HG03108 (cell line): Measurements from ENCODE around the gene VWC2.

Experiments
- ATAC-seq: cut with Tn5 transposase; IDR thresholded peaks from one replicate; pipeline ENCODE4 v1.9.1; 2021; ENCODE audit warnings: moderate library complexity; ENCODE audit not compliant: unreplicated experiment

VWC2 gene

GRCh38 chr7:49781996-49782395, 8.6 kb downstream of the VWC2 start:
- ATAC-seq: no peak

DNA sequence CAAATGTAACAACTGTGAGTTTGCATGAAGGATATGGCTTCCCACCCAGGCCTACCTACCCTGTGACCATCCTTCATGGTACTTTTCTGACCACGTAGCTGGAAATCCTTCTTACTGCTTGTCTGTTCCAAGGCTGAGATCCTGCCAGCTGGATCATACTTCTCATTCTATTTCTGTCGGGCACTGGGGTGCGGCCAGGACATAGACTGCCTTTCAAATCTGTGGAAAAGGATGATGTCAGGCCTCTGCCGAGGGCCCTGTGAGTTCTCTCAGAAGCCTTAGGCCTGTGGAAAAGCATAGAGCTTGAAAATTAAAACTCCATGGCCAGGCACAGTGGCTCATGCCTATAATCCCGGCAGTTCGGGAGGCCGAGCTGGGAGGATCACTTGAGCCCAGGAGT, 10.0 kb downstream of the VWC2 start:
- no peak for ATAC-seq

DNA sequence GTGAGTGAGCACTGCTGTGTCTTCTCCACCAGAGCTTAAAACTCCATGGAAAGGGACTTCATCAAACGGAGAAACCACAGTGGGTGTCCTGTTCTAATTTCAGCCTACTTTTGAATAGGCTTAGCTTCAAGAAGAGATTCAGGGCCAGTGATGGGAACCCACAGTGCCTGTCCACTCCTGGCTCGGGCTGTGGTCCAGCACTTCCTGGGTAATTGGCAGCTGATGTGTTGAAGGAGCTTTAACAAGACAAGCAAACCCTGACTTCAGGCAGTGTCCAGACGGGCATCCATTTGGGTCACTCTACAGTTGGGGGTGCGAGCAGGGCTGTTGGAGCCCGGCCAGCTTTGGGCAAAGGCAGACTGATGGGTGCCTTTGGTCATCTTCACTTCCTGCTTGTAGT, 14.5 kb downstream of the VWC2 start:
- ATAC-seq: no peak

- no peak for ATAC-seq
Measured at GRCh38 chr7:49788455-49789059, 15.1 kb downstream of the VWC2 start.

DNA sequence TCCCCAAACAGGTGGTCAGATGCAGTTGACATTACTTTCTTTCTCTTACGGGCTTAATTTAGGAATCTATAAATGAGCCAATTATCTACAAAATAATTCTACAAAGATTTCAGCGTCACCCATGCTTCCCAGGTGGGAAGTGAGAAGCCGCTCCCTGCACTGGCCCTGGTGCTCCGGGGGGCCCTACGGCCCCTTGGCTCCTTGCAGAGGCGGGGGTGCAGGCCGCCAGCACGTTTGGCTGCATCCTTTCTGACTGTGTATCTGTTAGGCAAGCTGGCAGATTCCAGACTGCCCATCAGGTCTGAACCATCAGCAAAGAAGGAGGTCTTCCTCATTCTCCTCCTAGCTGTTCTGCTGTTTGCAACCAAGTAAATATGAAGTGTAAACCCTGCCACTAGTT, 16.3 kb downstream of the VWC2 start:
- ATAC-seq: no peak

GRCh38 chr7:49790209-49790608, 16.8 kb downstream of the VWC2 start:
- no peak for ATAC-seq

DNA sequence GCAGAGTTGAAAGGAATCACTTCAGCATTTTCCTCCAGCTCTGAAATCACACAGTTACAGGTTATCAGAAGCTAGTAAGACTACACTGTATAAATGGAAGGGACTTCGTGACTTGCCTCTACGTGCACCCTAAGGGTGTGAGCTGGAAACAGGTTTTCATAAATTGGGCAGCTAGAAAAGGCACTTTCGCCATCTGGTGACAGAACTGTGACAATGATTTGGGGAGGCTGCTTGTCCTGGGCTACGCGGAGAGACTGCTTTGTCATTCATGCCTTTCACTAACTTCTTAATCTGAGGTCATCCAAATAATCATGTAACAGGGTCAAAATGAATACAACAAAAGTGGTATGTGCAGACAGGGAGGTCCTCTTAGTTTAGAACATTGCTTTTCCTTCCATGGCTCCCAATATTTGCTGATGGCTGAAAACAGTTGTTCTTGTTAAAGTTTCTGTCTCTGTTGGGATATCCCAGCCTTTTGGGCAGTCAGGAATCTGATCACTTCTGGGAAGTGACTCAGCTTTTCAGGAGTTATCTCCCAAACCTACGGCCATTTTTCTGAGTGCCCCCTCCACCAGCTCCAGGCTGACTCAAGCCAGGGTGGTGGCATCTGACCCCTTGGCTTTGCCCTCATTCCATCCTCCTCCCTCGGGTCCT, 17.8 kb downstream of the VWC2 start:
- peak; percentile 67 for ATAC-seq

- ATAC-seq: no peak
Measured at GRCh38 chr7:49797987-49798660, 24.7 kb downstream of the VWC2 start.

DNA sequence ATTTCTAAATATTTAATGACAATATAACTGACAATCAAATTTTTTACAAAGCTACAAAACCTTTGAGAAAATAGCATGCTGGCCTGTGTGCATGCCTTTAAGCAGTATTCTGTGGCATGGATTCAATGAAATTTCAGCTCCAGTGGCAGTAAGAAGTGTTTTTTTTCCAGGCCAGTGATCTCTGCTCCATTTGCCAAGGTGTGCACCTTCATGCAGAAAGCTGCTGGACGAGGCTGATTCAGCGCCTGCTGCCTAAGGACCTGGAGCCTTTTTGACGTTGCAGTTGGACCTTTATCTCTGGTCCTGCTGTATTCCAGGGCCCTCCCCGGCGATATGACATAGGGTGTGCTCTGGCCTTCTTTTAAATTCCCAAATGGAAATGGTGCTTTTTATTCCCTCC, 26.6 kb downstream of the VWC2 start:
- ATAC-seq: no peak

GRCh38 chr7:49802600-49802999, 29.2 kb downstream of the VWC2 start:
- no peak for ATAC-seq

DNA sequence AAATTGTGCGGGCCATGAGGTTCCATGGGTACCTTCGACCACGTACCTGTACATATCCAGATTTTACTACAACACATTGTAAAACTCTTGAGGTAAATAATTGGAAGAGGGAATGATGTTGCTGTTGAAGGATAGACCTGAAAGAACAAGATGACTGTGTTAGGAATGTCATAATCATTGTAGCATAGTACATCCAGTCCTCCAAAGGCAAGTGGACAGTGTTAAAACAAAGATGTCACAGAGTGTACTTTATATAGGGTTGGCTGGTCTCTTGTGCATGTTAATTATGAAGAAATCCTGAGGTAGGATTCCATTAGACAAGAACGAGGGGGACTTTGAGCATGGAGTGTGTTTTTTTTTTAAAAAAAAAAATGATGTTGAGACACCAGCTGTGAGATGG, 30.4 kb downstream of the VWC2 start:
- ATAC-seq: no peak

DNA sequence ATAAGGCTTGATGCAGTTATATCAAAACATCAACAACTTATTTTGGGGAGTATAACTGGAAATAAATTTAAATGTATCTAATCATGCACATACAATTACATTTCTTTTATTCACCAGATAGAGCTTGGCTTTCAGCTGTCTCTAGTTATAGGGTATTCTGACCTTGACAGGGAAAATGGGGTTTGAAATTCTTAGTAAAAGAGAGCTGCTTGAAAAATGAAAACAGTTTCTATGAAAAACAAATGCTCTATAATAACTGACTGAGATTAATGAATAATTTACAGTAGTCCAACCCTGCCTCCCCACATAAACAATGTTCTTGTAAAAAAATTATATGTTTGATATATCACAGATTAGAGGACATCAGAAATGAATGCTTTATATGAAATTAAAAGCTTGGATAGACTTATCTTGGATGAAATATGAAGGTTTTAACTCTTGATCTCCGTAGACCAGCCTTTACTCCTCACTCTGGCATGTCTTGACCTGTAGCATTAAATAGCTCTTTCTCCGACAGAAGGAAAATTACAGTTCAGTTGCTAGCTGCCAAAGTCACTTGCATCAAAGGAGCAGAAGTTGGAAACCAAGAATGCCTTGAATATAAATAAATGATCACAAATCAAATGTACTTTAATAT, 32.1 kb downstream of the VWC2 start:
- no peak for ATAC-seq

DNA sequence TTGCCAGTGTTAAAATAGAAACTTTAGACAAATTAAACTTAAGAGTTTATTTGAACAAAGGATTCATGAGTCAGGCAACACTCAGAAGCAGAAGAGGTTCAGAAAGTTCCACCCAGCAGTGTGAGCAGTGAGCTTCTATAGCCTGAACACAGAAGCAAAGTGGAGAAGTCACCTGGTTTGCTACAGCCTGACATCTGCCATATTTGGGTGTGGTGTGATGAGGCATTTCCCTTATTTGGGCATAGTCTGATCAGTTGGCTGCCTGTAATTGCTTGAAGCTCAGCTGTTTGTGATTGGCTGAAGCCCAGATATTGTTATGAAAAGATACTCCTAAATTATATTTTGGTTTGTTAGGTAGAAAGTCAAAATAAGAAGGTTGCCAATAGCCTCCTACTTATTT, 39.1 kb downstream of the VWC2 start:
- no peak for ATAC-seq

GRCh38 chr7:49817279-49817678, 43.8 kb downstream of the VWC2 start:
- ATAC-seq: no peak

DNA sequence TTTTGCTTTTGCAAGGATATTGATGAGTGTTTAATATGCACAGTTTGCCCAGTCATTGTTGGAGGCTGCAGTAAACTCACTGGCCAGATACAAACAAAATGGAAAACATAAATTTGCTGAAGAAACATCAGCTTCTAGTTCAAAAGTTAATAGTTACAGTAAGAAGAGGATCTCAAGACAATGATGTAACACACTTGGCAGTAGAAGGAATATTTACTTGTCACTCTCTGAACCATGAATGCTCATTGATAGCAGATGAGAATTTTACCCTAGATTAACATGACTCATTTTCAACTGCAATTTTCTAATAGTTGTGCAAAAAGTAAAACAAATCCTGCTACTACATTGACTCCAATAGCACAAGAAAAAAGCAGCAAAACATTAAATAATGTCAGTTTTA, 47.7 kb downstream of the VWC2 start:
- no peak for ATAC-seq

DNA sequence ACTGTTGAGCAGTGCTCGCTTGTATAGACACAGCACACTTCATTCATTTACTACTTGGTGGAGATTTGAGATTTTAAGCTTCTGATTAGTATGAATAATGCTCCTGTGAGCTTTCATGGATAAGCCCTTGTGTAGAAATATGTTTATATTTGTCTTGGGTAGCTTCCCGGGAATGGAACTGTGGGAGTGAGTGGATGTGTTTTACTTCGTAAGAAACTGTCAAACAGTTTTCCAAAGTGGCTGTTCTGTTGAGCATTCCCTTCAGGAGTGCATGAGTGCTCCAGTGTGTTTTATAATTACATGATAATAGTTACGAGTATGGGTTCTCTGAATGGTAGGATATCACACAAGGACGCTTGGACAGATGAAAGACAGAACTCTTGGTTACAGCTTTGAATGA, 49.4 kb downstream of the VWC2 start:
- ATAC-seq: no peak

DNA sequence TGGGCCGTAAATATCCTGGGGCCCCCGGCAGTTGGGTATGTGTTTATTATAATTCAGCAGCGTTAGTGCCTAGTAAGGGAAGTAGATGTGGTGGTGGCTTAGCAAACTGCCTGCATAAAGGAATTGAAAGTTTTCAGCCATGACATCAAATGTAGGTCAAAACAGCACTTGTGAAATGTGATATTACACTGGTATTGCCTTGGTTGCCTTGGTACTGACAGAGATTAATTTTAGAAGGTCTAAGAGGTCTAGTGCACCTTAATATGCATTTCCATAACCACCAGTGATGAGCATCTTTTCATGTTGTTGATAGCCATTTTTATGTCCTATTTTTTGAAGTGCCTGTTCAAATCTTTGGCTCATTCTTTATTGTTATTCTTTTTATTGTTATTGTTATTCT, 50.1 kb downstream of the VWC2 start:
- ATAC-seq: no peak

- ATAC-seq: no peak
Measured at GRCh38 chr7:49839863-49840645, 66.6 kb downstream of the VWC2 start.

GRCh38 chr7:49840751-49841405, 67.4 kb downstream of the VWC2 start:
- no peak for ATAC-seq

- ATAC-seq: no peak
Measured at GRCh38 chr7:49845626-49846025, 72.2 kb downstream of the VWC2 start.
